WTC11 (cell line): ENCODE measurements around the gene CCDC170.

ENCODE experiments used
- ELF4 ChIP-seq: sonication (generic); formaldehyde crosslinking; IDR thresholded peaks from 2 replicates; pipeline ENCODE4 v1.8.1; 2022; ENCODE audit warnings: low read depth, mild to moderate bottlenecking, moderate library complexity, missing genetic modification reagents
- IRF2 ChIP-seq: sonication (generic); formaldehyde crosslinking; IDR thresholded peaks from 2 replicates; pipeline ENCODE4 v1.8.0; 2022; ENCODE audit warnings: low read depth, missing genetic modification reagents, borderline replicate concordance
- TCF7 ChIP-seq: sonication (generic); formaldehyde crosslinking; IDR thresholded peaks from 2 replicates; pipeline ENCODE4 v1.8.0; 2022; ENCODE audit warnings: mild to moderate bottlenecking, low read depth, missing genetic modification reagents, moderate library complexity
- TF ChIP-seq, protein P1 (sequence below): fragments of 250-450 bp; sonication (Bioruptor Pico); IDR thresholded peaks from 2 replicates; pipeline ENCODE4 v1.9.0; 2021; ENCODE audit warnings: mild to moderate bottlenecking
- TF ChIP-seq, protein P2 (sequence below): sonication (generic); formaldehyde crosslinking; IDR thresholded peaks from 2 replicates; pipeline ENCODE4 v1.8.1; 2023; ENCODE audit warnings: mild to moderate bottlenecking, missing genetic modification reagents, moderate library complexity

DNA sequence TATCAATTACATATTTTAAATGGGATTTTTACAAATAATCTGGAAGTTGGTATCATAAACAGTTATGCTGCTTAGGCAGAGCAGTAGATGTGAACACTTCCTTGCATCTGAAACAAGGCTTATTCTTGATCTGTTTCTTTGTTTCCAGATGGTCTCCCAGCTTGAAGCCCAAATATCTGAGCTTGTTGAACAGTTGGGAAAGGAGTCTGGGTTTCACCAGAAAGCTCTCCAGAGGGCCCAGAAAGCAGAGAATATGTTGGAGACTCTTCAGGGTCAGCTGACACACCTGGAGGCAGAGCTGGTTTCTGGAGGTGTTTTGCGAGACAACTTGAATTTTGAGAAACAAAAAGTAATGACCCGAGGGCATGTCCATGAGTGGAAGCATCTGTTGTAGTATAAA is 91.9 kb downstream of the CCDC170 start:
- no peak for TF ChIP-seq IRF2
- TF ChIP-seq ELF4 (CRISPR knock-in tag), result no peak
- TF ChIP-seq, protein P1, sequence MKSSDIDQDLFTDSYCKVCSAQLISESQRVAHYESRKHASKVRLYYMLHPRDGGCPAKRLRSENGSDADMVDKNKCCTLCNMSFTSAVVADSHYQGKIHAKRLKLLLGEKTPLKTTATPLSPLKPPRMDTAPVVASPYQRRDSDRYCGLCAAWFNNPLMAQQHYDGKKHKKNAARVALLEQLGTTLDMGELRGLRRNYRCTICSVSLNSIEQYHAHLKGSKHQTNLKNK, result no peak
- TF ChIP-seq, protein P2, sequence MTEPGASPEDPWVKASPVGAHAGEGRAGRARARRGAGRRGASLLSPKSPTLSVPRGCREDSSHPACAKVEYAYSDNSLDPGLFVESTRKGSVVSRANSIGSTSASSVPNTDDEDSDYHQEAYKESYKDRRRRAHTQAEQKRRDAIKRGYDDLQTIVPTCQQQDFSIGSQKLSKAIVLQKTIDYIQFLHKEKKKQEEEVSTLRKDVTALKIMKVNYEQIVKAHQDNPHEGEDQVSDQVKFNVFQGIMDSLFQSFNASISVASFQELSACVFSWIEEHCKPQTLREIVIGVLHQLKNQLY (CRISPR knock-in tag), result no peak
- no peak for TF ChIP-seq TCF7 (CRISPR knock-in tag)
